Posterior vena cava (tissue), 2 donors: ENCODE data around the gene MBD5. TPM values are rescaled to one million over a fixed set of nuclear protein-coding genes. Genes with fewer than 3 reads are reported as not detected.

Experiments
- DNase-seq: peaks from one replicate; pipeline ENCODE4 v3.0.0-alpha.2; 2020; ENCODE audit warnings: low spot score
- intact Hi-C, 2 donors: fragments of 100-400 bp; cut with DNase I; formaldehyde crosslinking; loops; one replicate each; pipeline versions ENCODE4 v1.14.1 to v1.14.2; 2022 to 2023
- total RNA-seq, 2 donors: library from RNA; stranded (reverse); fragmentation: NEBNext Ultra II Directional; extraction: Animal tissue kit (Norgen Biotek cat#: 25700); gene quantifications; one replicate each; pipeline ENCODE4 v1.2.1, GENCODE V29; 2021
- donor health status: DM: yes; HTN: yes; CAD: no.
- donor health status: DM: yes; HTN: yes; CAD: no.

The MBD5 gene
- total RNA-seq, 2 donors from 2014 or later, result 39.8 to 40.8 TPM

GRCh38 chr2:148360662-148361061, 339.8 kb downstream of the MBD5 start:
- intact Hi-C loops, result no loop called here
- no peak for DNase-seq

GRCh38 chr2:148362144-148362796, 341.4 kb downstream of the MBD5 start:
- intact Hi-C loops, result no loop called here
- DNase-seq, result no peak

GRCh38 chr2:148375214-148375613, 354.3 kb downstream of the MBD5 start:
- intact Hi-C loops, result no loop called here
- no peak for DNase-seq

- DNase-seq, result no peak
- intact Hi-C loops, result no loop called here
These were observed 370.4 kb downstream of the MBD5 start for GRCh38 chr2:148391324-148391723.

- no peak for DNase-seq
- intact Hi-C loops, result no loop called here
These were observed 381.9 kb downstream of the MBD5 start for GRCh38 chr2:148402786-148403185.

- intact Hi-C loops, result no loop called here
- no peak for DNase-seq
These were observed 390.0 kb downstream of the MBD5 start for GRCh38 chr2:148410899-148411298.

- DNase-seq, result no peak
- intact Hi-C loops, result no loop called here
These were observed 395.4 kb downstream of the MBD5 start for GRCh38 chr2:148416248-148416647.

GRCh38 chr2:148430101-148430500, 409.2 kb downstream of the MBD5 start:
- DNase-seq, result no peak
- intact Hi-C loops, result no loop called here

GRCh38 chr2:148447877-148448276, 427.0 kb downstream of the MBD5 start:
- intact Hi-C loops, result no loop called here
- no peak for DNase-seq

- DNase-seq, result no peak
- intact Hi-C loops, result no loop called here
These were observed 429.6 kb downstream of the MBD5 start for GRCh38 chr2:148450531-148450930.

- no peak for DNase-seq
- intact Hi-C loops, result no loop called here
These were observed 430.2 kb downstream of the MBD5 start for GRCh38 chr2:148451046-148451445.

GRCh38 chr2:148455791-148456190, 434.9 kb downstream of the MBD5 start:
- intact Hi-C loops, result loop anchor here in 1 of 2 donors (2.0 kb wide), 1 partner anchor 31 kb away; no protein-coding TSS in a partner anchor
- no peak for DNase-seq

GRCh38 chr2:148458171-148458570, 437.3 kb downstream of the MBD5 start:
- DNase-seq, result no peak
- intact Hi-C loops, result no loop called here

GRCh38 chr2:148459377-148459778, 438.5 kb downstream of the MBD5 start:
- intact Hi-C loops, result no loop called here
- no peak for DNase-seq

GRCh38 chr2:148461876-148462275, 441.0 kb downstream of the MBD5 start:
- intact Hi-C loops, result no loop called here

GRCh38 chr2:148475626-148476025, 454.7 kb downstream of the MBD5 start:
- no peak for DNase-seq
- intact Hi-C loops, result no loop called here

More at GRCh38 chr2:148461876-148462275, 441.0 kb downstream of the MBD5 start:
- no peak for DNase-seq

- no peak for DNase-seq
- intact Hi-C loops, result no loop called here
These were observed 458.5 kb downstream of the MBD5 start for GRCh38 chr2:148479398-148479797.

- no peak for DNase-seq
- intact Hi-C loops, result no loop called here
These were observed 462.8 kb downstream of the MBD5 start for GRCh38 chr2:148483665-148484064.

GRCh38 chr2:148484066-148484465, 463.2 kb downstream of the MBD5 start:
- intact Hi-C loops, result no loop called here

GRCh38 chr2:148486655-148487054, 465.8 kb downstream of the MBD5 start:
- no peak for DNase-seq
- intact Hi-C loops, result no loop called here

More at GRCh38 chr2:148484066-148484465, 463.2 kb downstream of the MBD5 start:
- no peak for DNase-seq

- intact Hi-C loops, result no loop called here
- no peak for DNase-seq
These were observed 466.5 kb downstream of the MBD5 start for GRCh38 chr2:148487439-148487838.
